Breast epithelium (tissue), 4 donors: ENCODE results near the gene CEP164. TPM values are rescaled to one million over a fixed set of nuclear protein-coding genes. Genes with fewer than 3 reads are reported as not detected.

Source experiments
- DNase-seq, 2 donors: peaks; one replicate each; pipeline ENCODE4 v3.0.0-alpha.2; 2019; ENCODE audit warnings: low spot score in 2 of 2
- H3K27ac ChIP-seq, 2 donors: fragments of 200-600 bp; sonication (generic) in 1 of 2; one replicate each; pipeline ENCODE4 v1.5.1; 2016 to 2019; ENCODE audit warnings: mild to moderate bottlenecking in 1 of 2
- H3K27me3 ChIP-seq, 2 donors: fragments of 200-600 bp; sonication (generic) in 1 of 2; one replicate each; pipeline versions ENCODE4 v1.5.1 to v1.6.0; 2017 to 2019; ENCODE audit warnings: control low read depth in 1 of 2, mild to moderate bottlenecking in 1 of 2
- H3K36me3 ChIP-seq: fragments of 200-600 bp; one replicate; pipeline ENCODE4 v1.5.1; 2019
- H3K4me1 ChIP-seq, 2 donors: fragments of 200-600 bp; sonication (generic); one replicate each; pipeline ENCODE4 v1.5.1; 2016 to 2019; ENCODE audit warnings: control low read depth in 1 of 2
- H3K4me3 ChIP-seq, 3 donors: fragments of 200-600 bp; sonication (generic); 1 replicate in 2 of 3; 2 replicates in 1 of 3; pipeline ENCODE4 v1.5.1; 2016 to 2019; ENCODE audit warnings: mild to moderate bottlenecking in 3 of 3, moderate library complexity in 2 of 3
- H3K9me3 ChIP-seq, 2 donors: fragments of 200-600 bp; sonication (generic) in 1 of 2; one replicate each; pipeline ENCODE4 v1.5.1; 2016 to 2019; ENCODE audit warnings: control low read depth in 1 of 2
- POLR2A ChIP-seq: fragments of 450-650 bp; IDR thresholded peaks from one replicate; pipeline ENCODE4 v1.6.1; 2016; ENCODE audit warnings: antibody characterized with exemption, mild to moderate bottlenecking, moderate library complexity
- POLR2AphosphoS5 ChIP-seq, 3 donors: sonication (generic); formaldehyde crosslinking; IDR thresholded peaks; one replicate each; pipeline ENCODE4 v1.6.1; 2017; ENCODE audit warnings: antibody characterized with exemption in 3 of 3
- intact Hi-C: fragments of 100-400 bp; cut with DNase I; formaldehyde crosslinking; loops from one replicate; pipeline ENCODE4 v1.15.1; 2023; ENCODE audit warnings: low total_unique reads
- total RNA-seq, 3 donors: library from RNA; depleted of rRNA; stranded (reverse); fragments of >200 nt; gene quantifications; one replicate each; pipeline ENCODE4 v1.1.0, GENCODE V29; 2016
- TF ChIP-seq, protein P1 (sequence below), 3 donors: fragments of 450-650 bp; IDR thresholded peaks; one replicate each; pipeline ENCODE4 v1.5.1; 2016 to 2017; ENCODE audit warnings: antibody characterized with exemption in 3 of 3, mild to moderate bottlenecking in 3 of 3, moderate library complexity in 3 of 3

The CEP164 gene
- total RNA-seq, 3 donors from 2014 or later: 14.9 to 32.6 (median 20.3) TPM

DNA sequence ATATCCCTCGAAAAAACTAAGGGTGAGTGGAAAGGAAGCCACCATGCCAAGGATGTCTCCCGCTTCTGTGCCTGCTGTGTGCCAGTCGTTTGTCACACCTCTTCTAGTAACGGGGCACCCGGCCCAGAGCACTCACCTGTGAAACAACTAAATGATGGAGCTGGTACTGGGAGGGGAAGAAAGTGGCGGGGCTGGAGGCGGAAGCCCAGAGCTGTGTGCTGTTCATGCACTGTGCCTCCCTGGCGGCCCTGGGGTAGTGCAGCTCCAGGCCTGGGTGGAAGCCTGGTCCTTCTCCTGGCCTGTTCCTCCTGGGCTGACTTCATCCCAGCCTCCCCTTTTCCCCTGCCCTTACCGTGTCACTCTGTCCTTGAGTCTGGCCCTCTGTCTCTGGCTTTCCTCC, 130.2 kb downstream of the CEP164 start:
- intact Hi-C loops: no loop called here
- H3K27me3 ChIP-seq: no peaks in the 10 kb centered on the region
- H3K9me3 ChIP-seq: peaks cover 5 to 20% of the 10 kb centered on the region in 2 donors
- no peak for DNase-seq
- TF ChIP-seq, protein P1, sequence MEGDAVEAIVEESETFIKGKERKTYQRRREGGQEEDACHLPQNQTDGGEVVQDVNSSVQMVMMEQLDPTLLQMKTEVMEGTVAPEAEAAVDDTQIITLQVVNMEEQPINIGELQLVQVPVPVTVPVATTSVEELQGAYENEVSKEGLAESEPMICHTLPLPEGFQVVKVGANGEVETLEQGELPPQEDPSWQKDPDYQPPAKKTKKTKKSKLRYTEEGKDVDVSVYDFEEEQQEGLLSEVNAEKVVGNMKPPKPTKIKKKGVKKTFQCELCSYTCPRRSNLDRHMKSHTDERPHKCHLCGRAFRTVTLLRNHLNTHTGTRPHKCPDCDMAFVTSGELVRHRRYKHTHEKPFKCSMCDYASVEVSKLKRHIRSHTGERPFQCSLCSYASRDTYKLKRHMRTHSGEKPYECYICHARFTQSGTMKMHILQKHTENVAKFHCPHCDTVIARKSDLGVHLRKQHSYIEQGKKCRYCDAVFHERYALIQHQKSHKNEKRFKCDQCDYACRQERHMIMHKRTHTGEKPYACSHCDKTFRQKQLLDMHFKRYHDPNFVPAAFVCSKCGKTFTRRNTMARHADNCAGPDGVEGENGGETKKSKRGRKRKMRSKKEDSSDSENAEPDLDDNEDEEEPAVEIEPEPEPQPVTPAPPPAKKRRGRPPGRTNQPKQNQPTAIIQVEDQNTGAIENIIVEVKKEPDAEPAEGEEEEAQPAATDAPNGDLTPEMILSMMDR (IDR thresholded peaks at IDR 0.05): no peak
- TF ChIP-seq POLR2AphosphoS5 (IDR thresholded peaks at IDR 0.05) (no peak), POLR2A (no peak)
- no peak overlapping the region for H3K27ac ChIP-seq
- no peaks in the 10 kb centered on the region for H3K36me3 ChIP-seq
- H3K4me3 ChIP-seq: no peak overlapping the region
- no peaks in the 10 kb centered on the region for H3K4me1 ChIP-seq

DNA sequence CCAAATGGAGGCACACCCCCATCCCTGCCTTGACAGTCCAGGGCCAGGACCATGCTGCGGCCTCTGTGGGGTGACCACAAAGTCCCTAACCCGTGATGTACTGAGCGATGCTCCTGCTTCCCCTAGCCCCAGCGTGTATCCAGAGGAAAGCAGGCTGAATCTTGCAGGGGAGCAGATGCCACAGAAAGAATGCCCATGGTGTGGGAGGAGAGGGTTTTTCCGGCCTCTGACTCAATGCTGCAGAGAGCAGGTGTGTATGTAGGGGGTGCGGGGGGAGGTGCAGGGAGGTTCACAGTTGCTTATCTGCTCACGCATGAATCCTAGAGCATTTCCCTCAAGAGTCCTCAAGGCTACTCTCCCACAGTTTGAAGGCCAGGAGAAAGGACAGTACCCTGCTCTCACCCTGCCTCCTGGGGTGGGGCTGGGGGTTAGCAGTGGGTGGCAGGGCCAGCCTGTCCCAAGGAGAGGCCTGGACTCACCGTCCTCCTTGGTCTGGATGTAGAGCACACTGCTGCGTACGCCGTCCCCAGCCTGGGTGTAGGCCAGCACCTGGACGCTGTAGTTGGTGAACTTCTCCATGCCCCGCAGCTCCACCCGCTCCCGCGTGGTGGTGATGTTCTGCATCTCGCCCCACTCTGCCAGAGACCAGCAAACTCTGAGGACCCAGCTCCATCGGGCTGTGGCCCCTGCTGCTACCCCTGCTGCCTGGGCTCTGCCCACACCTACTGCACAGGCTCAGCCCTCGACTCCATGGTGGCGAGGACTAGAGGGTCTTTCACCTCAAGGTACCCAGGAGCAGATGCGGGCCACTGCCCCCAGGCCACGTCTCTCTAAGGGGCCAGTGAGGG, 130.8 kb downstream of the CEP164 start:
- Histone ChIP-seq H3K4me3 (no peak overlapping the region), H3K4me1 (no peaks in the 10 kb centered on the region), H3K27ac (no peak overlapping the region), H3K36me3 (no peaks in the 10 kb centered on the region), H3K9me3 (peaks cover 5 to 15% of the 10 kb centered on the region in 2 donors), H3K27me3 (no peaks in the 10 kb centered on the region)
- no peak for TF ChIP-seq POLR2AphosphoS5 (IDR thresholded peaks at IDR 0.05)
- TF ChIP-seq, protein P1 (IDR thresholded peaks at IDR 0.05): no peak
- TF ChIP-seq POLR2A: no peak
- intact Hi-C loops: no loop called here
- no peak for DNase-seq

- Histone ChIP-seq H3K4me3 (no peak overlapping the region), H3K4me1 (no peaks in the 10 kb centered on the region), H3K27ac (no peak overlapping the region), H3K27me3 (no peaks in the 10 kb centered on the region), H3K36me3 (no peaks in the 10 kb centered on the region), H3K9me3 (peaks cover 5 to 6% of the 10 kb centered on the region in 2 donors)
- no peak for DNase-seq
- intact Hi-C loops: no loop called here
- TF ChIP-seq POLR2AphosphoS5 (IDR thresholded peaks at IDR 0.05): no peak
These were observed 131.7 kb downstream of the CEP164 start for GRCh38 chr11:117459123-117459978.

- TF ChIP-seq POLR2A (no peak), POLR2AphosphoS5 (IDR thresholded peaks at IDR 0.05) (no peak)
- TF ChIP-seq, protein P1 (IDR thresholded peaks at IDR 0.05): no peak
- intact Hi-C loops: no loop called here
- no peak overlapping the region for H3K27ac ChIP-seq
- H3K9me3 ChIP-seq: peaks cover under 1 to 2% of the 10 kb centered on the region in 2 donors
- H3K4me3 ChIP-seq: no peak overlapping the region
- no peak for DNase-seq
- H3K4me1 ChIP-seq: no peaks in the 10 kb centered on the region
- no peaks in the 10 kb centered on the region for H3K27me3 ChIP-seq
- no peaks in the 10 kb centered on the region for H3K36me3 ChIP-seq
These were observed 132.3 kb downstream of the CEP164 start for GRCh38 chr11:117459979-117460300.

GRCh38 chr11:117461396-117462182, 133.9 kb downstream of the CEP164 start:
- DNase-seq: no peak
- TF ChIP-seq, protein P1 (IDR thresholded peaks at IDR 0.05): no peak
- TF ChIP-seq POLR2A: no peak
- no peak for TF ChIP-seq POLR2AphosphoS5 (IDR thresholded peaks at IDR 0.05)
- no peaks in the 10 kb centered on the region for H3K36me3 ChIP-seq
- no peak overlapping the region for H3K4me3 ChIP-seq
- no peaks in the 10 kb centered on the region for H3K4me1 ChIP-seq
- no peak overlapping the region for H3K27ac ChIP-seq
- H3K9me3 ChIP-seq: no peaks in the 10 kb centered on the region
- intact Hi-C loops: no loop called here
- no peaks in the 10 kb centered on the region for H3K27me3 ChIP-seq
